PFSK-1 (cell line): ENCODE results near the gene GSK3A. TPM values are rescaled to one million over a fixed set of nuclear protein-coding genes. Genes with fewer than 3 reads are reported as not detected.

Source experiments
- FOXP2 ChIP-seq: optimal IDR thresholded peaks from 2 replicates; pipeline ENCODE3; 2011; ENCODE audit warnings: borderline replicate concordance, control low read depth, inconsistent platforms; ENCODE audit not compliant: insufficient read depth; ENCODE audit errors: extremely low read length, extremely low read depth
- POLR2AphosphoS5 ChIP-seq: IDR thresholded peaks from 2 replicates; pipeline ENCODE4 v1.6.1; 2012; ENCODE audit warnings: low read depth, mild to moderate bottlenecking, control low read depth, low read length, moderate library complexity
- SIN3A ChIP-seq: IDR thresholded peaks from 2 replicates; pipeline ENCODE4 v1.6.1; 2012; ENCODE audit warnings: mild to moderate bottlenecking, low read length, moderate library complexity, borderline replicate concordance; ENCODE audit not compliant: insufficient read depth
- TAF1 ChIP-seq: IDR thresholded peaks from 2 replicates; pipeline ENCODE4 v1.6.1; 2012; ENCODE audit warnings: low read length, control low read depth, borderline replicate concordance; ENCODE audit not compliant: insufficient read depth
- polyA plus RNA-seq: library from polyadenylated mRNA; unstranded; fragments of >200 nt; gene quantifications from one replicate; pipeline ENCODE4 v1.2.1, GENCODE V29; 2012; ENCODE audit warnings: low read depth, missing spikeins; ENCODE audit not compliant: insufficient read length
- TF ChIP-seq, protein P1 (sequence below), 2 experiments: IDR thresholded peaks; 2 replicates each; pipeline versions ENCODE4 v1.6.1 to v1.8.0; 2011 to 2012; ENCODE audit warnings: low read depth in 2 of 2, low read length in 2 of 2, control low read depth in 1 of 2, inconsistent platforms in 1 of 2, mild to moderate bottlenecking in 1 of 2, moderate library complexity in 1 of 2; ENCODE audit not compliant: insufficient read depth in 1 of 2

The GSK3A gene
- 129 TPM for polyA plus RNA-seq

DNA sequence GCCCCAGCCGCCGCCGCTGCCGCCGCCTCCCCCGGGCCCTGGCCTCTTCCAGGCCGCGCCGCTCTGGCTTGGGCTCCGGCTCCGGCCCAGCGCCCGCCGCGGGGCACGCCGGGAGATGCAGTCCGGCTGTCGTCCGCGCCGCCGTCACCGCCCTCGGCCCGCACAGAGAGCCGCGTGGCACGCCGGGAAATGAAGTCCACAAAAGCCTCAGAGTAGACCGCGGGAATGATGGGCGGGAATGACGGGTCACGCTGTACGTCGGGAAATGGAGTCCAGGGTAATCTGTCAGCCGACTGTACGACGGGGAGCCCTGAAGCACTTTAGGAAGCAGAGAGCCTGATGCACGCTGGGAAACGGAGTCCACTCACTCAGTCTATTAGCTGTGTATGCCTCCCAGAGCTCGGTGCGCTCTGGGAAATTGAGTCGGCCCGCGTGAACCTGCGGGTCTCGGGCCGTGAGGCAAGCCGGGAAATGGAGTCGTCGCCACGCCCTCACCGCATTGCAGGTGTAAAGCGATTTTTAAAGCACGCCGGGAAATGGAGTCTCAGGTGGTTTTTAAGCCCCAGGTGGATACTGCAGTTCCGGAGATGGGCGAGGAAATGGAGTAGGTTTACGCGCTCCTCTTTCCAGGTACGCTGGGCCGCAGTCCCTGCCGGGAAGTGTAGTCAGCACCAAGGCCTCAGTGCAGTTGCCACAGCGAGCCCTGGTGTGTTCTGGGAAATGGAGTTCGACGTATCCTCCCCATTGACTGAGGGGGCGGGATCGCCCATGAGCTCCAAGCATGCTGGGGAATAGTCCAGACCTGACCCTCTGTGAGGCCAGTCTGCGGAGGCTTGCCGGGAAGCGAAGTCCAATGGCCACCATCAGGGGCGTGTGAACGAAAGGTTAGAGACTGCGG is at the start of gene GSK3A:
Gene GSK3A (minus strand): TSS at position 91 of the 898 bp plus-strand sequence. CDS start 137 bp downstream, outside the sequence.
- TF ChIP-seq SIN3A (peak; percentile 74; the same call in 1 of the 2 replicates), FOXP2 (no peak), POLR2AphosphoS5 (peak; percentile 99), TAF1 (peak; percentile 96; the same call in 1 of the 2 replicates)
- TF ChIP-seq, protein P1, sequence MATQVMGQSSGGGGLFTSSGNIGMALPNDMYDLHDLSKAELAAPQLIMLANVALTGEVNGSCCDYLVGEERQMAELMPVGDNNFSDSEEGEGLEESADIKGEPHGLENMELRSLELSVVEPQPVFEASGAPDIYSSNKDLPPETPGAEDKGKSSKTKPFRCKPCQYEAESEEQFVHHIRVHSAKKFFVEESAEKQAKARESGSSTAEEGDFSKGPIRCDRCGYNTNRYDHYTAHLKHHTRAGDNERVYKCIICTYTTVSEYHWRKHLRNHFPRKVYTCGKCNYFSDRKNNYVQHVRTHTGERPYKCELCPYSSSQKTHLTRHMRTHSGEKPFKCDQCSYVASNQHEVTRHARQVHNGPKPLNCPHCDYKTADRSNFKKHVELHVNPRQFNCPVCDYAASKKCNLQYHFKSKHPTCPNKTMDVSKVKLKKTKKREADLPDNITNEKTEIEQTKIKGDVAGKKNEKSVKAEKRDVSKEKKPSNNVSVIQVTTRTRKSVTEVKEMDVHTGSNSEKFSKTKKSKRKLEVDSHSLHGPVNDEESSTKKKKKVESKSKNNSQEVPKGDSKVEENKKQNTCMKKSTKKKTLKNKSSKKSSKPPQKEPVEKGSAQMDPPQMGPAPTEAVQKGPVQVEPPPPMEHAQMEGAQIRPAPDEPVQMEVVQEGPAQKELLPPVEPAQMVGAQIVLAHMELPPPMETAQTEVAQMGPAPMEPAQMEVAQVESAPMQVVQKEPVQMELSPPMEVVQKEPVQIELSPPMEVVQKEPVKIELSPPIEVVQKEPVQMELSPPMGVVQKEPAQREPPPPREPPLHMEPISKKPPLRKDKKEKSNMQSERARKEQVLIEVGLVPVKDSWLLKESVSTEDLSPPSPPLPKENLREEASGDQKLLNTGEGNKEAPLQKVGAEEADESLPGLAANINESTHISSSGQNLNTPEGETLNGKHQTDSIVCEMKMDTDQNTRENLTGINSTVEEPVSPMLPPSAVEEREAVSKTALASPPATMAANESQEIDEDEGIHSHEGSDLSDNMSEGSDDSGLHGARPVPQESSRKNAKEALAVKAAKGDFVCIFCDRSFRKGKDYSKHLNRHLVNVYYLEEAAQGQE (IDR thresholded peaks at IDR 0.05; ENCODE audit: insufficient read depth in 1 of 2, low read depth in 2 of 2, low read length in 2 of 2), result peak in 1 of 2 experiments; percentile 63; a peak in 2 of 4 replicates

DNA sequence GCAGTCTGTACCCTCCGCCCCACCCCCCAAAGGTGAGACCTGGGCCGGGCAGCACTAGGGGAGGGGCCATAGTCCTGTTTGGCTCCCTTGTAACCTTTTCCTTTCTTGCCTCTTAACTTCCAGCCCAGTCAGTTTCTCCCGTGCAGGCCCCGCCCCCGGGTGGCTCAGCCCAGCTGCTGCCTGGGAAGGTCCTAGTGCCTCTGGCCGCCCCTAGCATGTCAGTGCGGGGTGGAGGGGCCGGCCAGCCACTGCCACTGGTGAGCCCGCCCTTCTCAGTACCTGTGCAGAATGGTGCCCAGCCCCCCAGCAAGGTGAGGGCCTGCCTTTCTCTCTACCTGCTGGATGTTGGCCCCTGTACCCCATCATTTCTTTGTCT is 49.0 kb upstream of the GSK3A start:
- no peak for TF ChIP-seq FOXP2
- peak; percentile 30; the same call in 1 of the 2 replicates for TF ChIP-seq POLR2AphosphoS5

DNA sequence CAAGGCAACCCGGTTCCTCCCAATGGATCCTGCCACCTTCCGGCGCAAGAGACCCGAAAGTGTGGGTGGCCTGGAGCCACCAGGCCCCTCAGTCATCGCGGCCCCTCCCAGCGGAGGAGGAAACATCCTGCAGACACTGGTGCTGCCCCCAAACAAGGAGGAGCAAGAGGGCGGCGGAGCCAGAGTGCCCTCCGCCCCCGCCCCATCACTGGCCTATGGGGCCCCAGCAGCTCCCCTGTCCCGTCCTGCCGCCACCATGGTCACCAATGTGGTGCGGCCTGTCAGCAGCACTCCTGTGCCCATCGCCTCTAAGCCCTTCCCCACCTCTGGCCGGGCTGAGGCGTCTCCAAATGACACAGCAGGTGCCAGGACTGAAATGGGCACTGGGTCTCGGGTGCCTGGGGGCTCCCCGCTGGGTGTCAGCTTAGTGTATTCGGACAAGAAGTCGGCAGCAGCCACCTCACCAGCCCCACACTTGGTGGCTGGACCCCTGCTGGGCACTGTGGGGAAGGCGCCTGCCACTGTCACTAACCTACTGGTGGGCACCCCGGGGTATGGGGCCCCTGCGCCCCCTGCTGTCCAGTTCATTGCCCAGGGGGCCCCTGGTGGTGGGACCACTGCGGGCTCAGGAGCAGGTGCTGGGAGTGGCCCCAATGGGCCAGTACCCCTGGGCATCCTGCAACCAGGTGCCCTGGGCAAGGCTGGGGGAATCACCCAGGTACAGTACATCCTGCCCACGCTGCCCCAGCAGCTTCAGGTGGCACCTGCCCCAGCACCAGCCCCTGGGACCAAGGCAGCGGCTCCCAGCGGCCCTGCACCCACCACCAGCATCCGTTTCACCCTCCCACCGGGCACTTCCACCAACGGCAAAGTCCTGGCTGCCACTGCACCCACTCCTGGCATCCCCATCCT is 48.4 kb upstream of the GSK3A start:
- TF ChIP-seq, protein P1 (IDR thresholded peaks at IDR 0.05; ENCODE audit: insufficient read depth in 1 of 2, low read depth in 2 of 2, low read length in 2 of 2), result no peak
- TF ChIP-seq SIN3A (no peak), TAF1 (no peak), POLR2AphosphoS5 (no peak), FOXP2 (no peak)

DNA sequence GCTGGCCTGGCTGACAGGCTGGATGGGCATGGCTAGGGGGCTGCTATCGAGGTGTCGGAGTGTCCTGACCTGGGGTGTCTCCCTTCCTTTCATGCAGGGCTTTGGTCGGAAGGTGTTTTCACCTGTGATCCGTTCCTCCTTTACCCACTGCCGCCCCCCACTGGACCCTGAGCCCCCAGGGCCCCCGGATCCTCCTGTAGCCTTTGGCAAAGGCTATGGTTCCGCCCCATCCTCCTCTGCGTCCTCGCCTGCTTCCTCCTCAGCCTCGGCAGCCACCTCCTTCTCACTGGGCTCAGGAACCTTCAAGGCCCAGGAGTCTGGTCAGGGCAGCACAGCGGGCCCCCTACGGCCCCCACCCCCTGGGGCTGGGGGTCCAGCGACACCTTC is 47.7 kb upstream of the GSK3A start:
- no peak for TF ChIP-seq POLR2AphosphoS5
- TF ChIP-seq SIN3A, result no peak
- no peak for TF ChIP-seq FOXP2
- TF ChIP-seq, protein P1 (IDR thresholded peaks at IDR 0.05; ENCODE audit: insufficient read depth in 1 of 2, low read depth in 2 of 2, low read length in 2 of 2), result no peak
- no peak for TF ChIP-seq TAF1

DNA sequence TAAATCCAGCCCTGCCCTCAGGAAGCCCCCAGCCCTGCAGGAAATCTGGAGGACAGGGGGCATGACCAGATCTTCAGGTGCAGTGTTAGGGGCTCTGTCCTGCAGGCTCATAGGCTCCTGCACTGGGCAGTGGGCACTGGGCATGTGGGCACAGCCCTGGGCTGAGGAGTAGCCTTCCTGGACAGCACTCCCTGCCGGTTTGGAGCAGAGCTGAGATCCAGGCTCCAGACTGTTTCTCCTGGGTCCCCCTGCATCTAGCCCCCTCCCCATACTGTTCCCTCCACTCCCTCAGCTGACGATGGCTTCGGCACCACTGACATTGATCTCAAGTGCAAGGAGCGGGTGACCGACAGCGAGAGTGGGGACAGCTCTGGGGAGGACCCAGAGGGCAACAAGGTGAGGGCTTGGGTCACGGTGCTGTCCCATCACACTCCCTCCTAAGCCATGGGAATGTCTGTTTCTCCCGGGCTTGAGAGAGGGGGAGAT is 47.2 kb upstream of the GSK3A start:
- TF ChIP-seq SIN3A (no peak), FOXP2 (no peak), TAF1 (no peak), POLR2AphosphoS5 (0 out of 2 replicates have a peak, but pooled peaks have one; percentile 28)
- TF ChIP-seq, protein P1 (IDR thresholded peaks at IDR 0.05; ENCODE audit: insufficient read depth in 1 of 2, low read depth in 2 of 2, low read length in 2 of 2), result no peak
